ENCODE data around the gene SLK.

GRCh38 chr10:104036518-104037260 is 69.7 kb downstream of the SLK start:
- TF ChIP-seq, protein P1, sequence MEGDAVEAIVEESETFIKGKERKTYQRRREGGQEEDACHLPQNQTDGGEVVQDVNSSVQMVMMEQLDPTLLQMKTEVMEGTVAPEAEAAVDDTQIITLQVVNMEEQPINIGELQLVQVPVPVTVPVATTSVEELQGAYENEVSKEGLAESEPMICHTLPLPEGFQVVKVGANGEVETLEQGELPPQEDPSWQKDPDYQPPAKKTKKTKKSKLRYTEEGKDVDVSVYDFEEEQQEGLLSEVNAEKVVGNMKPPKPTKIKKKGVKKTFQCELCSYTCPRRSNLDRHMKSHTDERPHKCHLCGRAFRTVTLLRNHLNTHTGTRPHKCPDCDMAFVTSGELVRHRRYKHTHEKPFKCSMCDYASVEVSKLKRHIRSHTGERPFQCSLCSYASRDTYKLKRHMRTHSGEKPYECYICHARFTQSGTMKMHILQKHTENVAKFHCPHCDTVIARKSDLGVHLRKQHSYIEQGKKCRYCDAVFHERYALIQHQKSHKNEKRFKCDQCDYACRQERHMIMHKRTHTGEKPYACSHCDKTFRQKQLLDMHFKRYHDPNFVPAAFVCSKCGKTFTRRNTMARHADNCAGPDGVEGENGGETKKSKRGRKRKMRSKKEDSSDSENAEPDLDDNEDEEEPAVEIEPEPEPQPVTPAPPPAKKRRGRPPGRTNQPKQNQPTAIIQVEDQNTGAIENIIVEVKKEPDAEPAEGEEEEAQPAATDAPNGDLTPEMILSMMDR (IDR thresholded peaks at IDR 0.05), result no peak
- no peak for TF ChIP-seq POLR2A (IDR thresholded peaks at IDR 0.05)
